ENCODE results near the gene PMM1.

Gene PMM1

DNA sequence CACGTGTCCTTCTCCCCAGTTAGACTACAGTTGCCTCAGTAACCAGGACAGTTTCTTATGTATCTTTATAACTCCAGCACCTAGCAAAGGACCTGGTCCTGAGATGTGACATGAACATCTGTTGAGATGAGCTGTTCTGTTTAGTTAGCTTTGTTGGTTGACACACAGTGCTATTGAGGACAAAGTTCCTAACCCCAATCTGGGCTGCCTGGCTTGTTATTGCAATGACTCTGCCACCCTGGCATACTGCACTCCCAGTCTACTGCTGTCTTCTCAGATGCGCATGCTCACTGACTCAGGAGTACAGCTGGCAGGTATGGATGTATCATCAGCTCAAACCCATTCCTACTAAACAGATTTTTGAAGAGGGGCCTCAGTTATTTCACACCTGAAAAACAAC lies 23.8 kb upstream of the PMM1 start:
- H3K4me3 ChIP-seq (replicated peaks; ENCODE audit: insufficient read depth, low read length): no peak overlapping the region
- TF ChIP-seq, protein P1, sequence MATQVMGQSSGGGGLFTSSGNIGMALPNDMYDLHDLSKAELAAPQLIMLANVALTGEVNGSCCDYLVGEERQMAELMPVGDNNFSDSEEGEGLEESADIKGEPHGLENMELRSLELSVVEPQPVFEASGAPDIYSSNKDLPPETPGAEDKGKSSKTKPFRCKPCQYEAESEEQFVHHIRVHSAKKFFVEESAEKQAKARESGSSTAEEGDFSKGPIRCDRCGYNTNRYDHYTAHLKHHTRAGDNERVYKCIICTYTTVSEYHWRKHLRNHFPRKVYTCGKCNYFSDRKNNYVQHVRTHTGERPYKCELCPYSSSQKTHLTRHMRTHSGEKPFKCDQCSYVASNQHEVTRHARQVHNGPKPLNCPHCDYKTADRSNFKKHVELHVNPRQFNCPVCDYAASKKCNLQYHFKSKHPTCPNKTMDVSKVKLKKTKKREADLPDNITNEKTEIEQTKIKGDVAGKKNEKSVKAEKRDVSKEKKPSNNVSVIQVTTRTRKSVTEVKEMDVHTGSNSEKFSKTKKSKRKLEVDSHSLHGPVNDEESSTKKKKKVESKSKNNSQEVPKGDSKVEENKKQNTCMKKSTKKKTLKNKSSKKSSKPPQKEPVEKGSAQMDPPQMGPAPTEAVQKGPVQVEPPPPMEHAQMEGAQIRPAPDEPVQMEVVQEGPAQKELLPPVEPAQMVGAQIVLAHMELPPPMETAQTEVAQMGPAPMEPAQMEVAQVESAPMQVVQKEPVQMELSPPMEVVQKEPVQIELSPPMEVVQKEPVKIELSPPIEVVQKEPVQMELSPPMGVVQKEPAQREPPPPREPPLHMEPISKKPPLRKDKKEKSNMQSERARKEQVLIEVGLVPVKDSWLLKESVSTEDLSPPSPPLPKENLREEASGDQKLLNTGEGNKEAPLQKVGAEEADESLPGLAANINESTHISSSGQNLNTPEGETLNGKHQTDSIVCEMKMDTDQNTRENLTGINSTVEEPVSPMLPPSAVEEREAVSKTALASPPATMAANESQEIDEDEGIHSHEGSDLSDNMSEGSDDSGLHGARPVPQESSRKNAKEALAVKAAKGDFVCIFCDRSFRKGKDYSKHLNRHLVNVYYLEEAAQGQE (IDR thresholded peaks at IDR 0.05; ENCODE audit: insufficient replicate concordance, low read depth): no peak
- TF ChIP-seq POLR2AphosphoS5 (IDR thresholded peaks at IDR 0.05; ENCODE audit: low read depth) (no peak), SPI1 (IDR thresholded peaks at IDR 0.05; ENCODE audit: borderline replicate concordance, low read depth) (no peak), GABPA (IDR thresholded peaks at IDR 0.05; ENCODE audit: low read depth) (no peak)
- TF ChIP-seq, protein P2, sequence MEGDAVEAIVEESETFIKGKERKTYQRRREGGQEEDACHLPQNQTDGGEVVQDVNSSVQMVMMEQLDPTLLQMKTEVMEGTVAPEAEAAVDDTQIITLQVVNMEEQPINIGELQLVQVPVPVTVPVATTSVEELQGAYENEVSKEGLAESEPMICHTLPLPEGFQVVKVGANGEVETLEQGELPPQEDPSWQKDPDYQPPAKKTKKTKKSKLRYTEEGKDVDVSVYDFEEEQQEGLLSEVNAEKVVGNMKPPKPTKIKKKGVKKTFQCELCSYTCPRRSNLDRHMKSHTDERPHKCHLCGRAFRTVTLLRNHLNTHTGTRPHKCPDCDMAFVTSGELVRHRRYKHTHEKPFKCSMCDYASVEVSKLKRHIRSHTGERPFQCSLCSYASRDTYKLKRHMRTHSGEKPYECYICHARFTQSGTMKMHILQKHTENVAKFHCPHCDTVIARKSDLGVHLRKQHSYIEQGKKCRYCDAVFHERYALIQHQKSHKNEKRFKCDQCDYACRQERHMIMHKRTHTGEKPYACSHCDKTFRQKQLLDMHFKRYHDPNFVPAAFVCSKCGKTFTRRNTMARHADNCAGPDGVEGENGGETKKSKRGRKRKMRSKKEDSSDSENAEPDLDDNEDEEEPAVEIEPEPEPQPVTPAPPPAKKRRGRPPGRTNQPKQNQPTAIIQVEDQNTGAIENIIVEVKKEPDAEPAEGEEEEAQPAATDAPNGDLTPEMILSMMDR (IDR thresholded peaks at IDR 0.05; ENCODE audit: insufficient read depth, low read length): no peak
- no peak overlapping the region for H3K27ac ChIP-seq (replicated peaks)
- no peak for DNase-seq (ENCODE audit: low read depth in 1 of 2, low spot score in 1 of 2)
- no peaks in the 10 kb centered on the region for H3K27me3 ChIP-seq (ENCODE audit: insufficient read depth, poor library complexity, severe bottlenecking)

DNA sequence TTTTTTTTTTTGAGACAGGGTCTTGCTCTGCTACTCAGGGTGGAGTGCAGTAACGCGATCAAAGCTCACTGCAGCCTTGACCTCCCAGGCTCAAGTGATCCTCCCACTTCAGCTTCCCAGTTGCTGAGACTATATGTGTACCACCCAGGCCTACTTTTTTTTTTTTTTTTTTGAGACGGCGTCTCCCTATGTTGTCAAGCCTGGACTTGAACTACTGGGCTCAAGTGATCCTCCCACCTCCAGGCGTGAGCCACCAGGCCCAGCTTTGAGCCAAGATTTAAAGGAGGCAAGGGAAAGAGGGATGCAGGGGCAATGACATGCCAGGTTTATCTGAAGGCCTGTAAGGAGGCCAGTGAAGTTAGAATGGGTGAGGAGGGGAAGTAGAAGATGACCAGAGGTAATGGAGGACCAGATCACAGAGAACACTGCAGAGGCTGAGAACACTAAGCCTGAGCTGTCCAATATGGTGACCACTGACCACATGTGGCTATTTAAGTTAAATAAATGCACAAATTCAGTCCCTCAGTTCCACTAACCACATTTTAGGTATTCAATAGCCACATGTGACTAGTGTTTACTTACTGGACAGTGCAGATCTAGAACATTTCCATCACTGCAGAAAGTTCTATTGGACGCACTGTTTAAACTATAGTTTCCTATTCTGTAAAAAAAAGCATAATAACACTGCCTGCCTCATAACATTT lies 23.1 kb upstream of the PMM1 start:
- Histone ChIP-seq H3K27ac (replicated peaks) (no peak overlapping the region), H3K4me3 (replicated peaks; ENCODE audit: insufficient read depth, low read length) (no peak overlapping the region), H3K27me3 (ENCODE audit: insufficient read depth, poor library complexity, severe bottlenecking) (no peaks in the 10 kb centered on the region)
- DNase-seq (ENCODE audit: low read depth in 1 of 2, low spot score in 1 of 2): no peak
- TF ChIP-seq, protein P2 (IDR thresholded peaks at IDR 0.05; ENCODE audit: insufficient read depth, low read length): no peak
- TF ChIP-seq, protein P1 (IDR thresholded peaks at IDR 0.05; ENCODE audit: insufficient replicate concordance, low read depth): no peak
- no peak for TF ChIP-seq GABPA (IDR thresholded peaks at IDR 0.05; ENCODE audit: low read depth)
- TF ChIP-seq SPI1 (IDR thresholded peaks at IDR 0.05; ENCODE audit: borderline replicate concordance, low read depth): no peak
- TF ChIP-seq POLR2AphosphoS5 (IDR thresholded peaks at IDR 0.05; ENCODE audit: low read depth): no peak

DNA sequence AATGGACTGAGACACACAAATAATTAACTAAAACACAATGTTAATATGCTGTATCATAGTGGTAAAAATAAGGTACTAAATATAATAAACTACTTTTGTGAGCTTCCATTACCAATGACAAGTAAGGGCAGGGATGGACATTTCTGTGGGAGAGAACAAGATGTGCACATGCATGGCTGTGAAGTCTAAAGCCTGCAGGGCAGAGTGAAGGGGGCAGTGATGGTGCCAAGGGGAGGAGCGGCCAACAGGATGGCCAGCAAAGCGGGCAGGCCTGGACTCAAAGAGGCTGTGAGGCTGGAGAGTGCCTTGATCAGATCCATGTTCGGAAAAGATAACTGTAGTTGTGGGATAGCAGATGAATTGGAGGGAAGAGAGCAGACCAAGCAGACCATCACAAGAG lies 18.7 kb upstream of the PMM1 start:
- H3K27me3 ChIP-seq (ENCODE audit: insufficient read depth, poor library complexity, severe bottlenecking): no peaks in the 10 kb centered on the region
- H3K27ac ChIP-seq (replicated peaks): no peak overlapping the region
- DNase-seq (ENCODE audit: low read depth in 1 of 2, low spot score in 1 of 2): no peak
- no peak overlapping the region for H3K4me3 ChIP-seq (replicated peaks; ENCODE audit: insufficient read depth, low read length)
- TF ChIP-seq GABPA (IDR thresholded peaks at IDR 0.05; ENCODE audit: low read depth) (no peak), POLR2AphosphoS5 (IDR thresholded peaks at IDR 0.05; ENCODE audit: low read depth) (no peak), SPI1 (IDR thresholded peaks at IDR 0.05; ENCODE audit: borderline replicate concordance, low read depth) (no peak)
- TF ChIP-seq, protein P2 (IDR thresholded peaks at IDR 0.05; ENCODE audit: insufficient read depth, low read length): no peak
- TF ChIP-seq, protein P1 (IDR thresholded peaks at IDR 0.05; ENCODE audit: insufficient replicate concordance, low read depth): no peak
